Cerebellar cortex (tissue), 1 donor: Measurements from ENCODE around the gene CAMK2D.
A peak's percentile ranks its signal among the peaks of the same experiment; 100 is the strongest.

Experiments used
- DNase-seq: peaks from one replicate; pipeline ENCODE4 v3.0.0-alpha.2; 2015; ENCODE audit warnings: low spot score

CAMK2D gene

DNA sequence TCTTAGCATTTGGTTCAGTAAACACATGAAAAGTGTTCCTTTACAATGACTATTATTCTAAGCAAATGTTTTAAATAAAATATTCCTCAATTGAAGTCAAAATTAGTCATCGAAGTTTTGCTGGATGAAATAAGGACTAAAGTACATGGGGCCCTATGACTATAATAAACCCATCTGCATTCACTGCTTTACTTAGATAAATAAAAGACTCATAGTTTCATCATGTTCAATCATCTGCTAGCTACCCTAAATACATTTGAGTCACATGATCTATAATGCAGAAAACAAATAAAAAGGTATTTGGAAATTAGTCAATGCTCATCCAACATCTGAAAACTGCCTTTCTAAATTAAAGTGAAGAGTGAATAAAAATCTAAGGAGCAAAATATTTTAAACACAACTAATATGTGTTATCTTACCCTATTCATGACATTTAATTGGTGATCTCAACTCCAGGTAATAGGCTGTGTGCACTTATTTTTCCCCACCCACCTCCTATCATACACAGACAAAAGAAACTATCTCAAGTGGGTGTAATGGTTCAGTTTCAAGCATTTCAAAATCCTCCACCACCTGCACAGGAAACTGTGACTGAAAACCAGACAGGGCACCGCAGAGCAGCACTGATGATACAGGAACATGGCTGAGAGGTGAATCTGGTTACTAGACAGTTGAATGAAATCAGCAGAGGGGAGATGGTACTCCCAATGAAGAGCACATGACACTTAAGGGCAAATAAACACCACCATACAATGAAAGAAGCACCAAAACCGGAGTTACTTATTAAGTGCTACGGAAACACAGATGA is 78.6 kb downstream of the CAMK2D start:
- no peak for DNase-seq

DNA sequence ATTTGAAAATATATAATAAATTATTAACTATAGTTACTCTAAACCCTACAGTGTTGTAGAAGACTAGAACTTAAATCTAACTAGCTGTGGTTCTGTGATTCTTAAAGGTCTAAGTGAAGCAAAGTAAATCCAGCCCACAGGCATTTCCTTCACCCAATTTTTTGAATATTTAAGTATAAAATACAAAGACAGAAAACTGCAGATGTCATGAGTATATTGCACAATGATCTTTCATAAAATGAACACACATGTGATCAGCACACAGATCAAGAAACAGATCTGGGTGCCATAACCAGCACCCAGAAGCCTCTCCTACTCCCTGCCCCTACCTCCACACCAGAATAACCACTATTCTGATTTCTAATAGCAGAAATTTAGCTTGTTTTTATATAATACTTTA is 82.9 kb downstream of the CAMK2D start:
- no peak for DNase-seq

DNA sequence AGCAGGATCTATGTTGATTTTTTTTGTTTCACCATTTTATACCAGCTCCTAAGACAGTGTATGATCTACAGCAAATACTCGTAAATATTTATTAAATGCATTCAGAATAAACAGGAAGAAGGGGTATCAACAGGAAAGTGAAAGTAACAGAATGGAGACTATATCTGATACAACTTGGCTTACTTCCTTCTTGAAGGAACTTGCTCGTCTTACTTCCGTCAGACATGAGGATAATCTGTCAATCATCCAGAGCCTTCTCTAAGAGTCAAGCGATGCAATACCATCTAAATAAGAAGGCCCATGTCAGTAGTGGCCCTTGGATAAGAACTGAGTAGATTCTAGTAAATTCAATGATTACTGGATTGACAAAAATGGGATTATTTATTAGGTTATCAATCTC is 84.2 kb downstream of the CAMK2D start:
- DNase-seq = no peak

DNA sequence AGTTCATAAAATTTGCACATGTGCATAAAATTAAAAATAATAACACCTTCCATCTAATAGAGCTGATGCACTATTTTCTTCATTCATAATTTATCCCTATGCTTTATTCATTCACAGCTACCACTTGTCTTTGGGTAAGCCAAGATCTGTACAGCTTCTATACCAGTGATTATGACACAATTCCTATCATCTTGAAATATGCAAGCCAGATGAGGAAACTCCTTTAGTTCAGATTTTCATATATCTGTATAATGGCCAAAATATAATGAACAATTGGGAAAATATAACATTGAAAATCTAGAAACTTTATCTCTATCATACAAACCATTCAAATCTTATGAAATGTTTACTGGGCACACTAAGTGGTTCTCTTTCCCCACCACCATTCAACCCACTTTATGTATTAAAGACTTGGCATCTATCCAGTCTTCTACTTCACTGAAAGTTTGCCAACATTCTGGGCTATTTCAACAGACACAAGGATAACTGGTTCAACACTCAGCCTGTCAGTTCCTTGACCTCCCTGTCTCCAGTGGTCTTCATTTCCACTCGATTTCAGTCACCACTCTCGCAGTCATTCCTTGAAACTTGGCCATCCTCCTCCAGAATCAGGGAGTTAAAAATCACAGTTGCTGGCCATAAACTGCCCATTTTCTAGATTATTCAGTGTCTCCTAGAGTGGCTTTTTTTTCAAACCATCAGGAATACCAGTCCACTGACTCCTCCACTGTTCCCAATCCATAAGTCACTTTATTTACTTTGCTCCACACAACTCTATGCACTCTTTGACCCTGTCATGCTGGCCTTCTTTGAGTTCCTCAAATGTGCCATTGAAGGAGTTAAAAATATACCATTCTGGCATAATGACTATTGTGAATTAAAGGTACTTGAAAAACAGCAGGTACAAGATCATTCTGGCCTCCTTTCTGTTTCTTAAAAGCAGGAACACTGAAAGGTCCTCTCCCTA is 85.5 kb downstream of the CAMK2D start:
- DNase-seq = no peak

DNA sequence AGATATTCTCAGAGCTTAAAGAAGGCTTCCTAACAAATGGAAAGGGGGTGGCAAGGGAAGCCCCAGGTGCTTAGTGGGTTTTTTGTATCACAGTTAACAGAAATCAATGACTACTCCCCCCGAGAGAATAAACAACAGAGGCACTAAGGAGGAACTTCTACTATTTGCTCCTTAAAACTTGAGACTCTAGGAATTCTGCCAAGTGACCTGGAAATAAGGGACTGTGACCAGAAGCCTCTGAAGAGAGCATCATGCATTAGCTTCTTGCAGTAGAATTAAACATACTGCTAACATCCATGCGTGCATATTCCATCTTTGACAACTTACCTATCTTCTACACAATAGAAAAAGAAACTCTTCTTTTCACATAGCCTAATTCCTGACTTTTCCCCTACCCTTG is 86.8 kb downstream of the CAMK2D start:
- DNase-seq = peak; percentile 61

DNA sequence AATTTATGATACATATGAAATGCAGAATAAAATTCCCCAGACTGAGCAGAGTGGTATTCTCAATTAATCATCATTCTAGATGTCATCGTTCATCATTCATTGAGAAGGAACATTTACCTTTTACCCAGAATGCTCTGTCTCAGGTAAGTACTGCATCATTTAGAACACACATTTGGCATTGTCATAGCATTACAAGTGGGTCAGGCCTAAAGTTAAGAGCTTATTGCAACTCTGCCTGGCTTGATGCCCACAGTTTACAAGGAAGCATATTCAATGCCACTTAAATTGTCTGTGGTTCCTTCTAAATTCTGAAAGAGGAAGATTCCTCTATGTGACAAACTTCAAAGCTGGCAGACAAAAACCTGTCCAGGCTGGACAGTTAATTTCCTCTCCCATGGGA is 87.3 kb downstream of the CAMK2D start:
- no peak for DNase-seq

DNA sequence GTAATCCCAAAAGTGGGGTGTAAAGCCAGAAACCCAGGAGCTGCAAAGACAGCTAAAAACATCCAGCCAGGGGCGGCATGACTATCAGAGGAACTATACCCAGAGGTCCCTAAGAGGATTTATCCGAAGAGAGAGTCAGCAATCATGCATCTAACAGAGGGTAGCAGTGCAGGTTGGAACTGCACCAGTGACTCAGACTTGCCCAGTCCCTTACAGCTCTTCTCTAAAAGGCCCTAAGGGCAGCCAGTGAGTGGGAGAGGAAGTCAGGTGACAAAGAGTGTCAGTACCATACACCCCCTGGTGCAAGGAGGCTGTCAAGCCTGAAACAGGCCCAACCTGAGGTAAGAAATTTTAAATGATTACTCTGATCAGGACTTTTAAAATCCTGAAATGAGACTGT is 88.1 kb downstream of the CAMK2D start:
- DNase-seq = peak; percentile 30

DNA sequence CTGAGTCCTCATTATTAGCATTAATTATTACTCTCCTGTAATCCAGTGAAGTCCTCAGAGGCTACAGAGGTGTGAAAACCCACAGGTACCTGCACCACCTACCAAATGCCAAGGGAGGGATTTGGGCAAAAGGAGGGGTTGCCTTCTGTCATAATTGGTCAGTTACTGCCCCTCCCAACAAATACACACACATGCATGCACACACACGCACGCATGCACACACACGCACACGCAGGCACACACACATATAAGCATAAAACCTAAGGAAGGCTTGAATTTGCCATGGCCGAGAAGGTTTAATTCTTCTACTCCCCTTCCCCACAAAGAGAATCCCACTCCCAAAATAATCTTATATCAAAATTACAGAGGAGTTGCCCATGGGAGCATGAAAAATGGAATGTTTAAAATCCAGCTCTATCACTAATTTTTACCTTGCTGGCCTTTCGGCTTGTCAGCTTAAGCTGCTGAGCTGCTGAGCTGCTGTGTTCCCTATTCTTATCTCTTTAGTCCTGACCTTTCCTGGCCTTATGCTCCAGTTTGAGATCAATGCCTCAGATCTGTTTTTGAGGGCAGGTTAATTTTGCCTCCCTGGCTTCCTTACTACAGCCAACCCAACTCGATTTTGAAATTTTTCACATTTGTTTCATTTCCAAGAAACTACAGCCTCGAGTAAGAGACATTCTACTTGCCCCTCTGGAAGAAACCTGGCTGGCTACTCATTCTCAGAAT is 95.0 kb downstream of the CAMK2D start:
- no peak for DNase-seq

DNA sequence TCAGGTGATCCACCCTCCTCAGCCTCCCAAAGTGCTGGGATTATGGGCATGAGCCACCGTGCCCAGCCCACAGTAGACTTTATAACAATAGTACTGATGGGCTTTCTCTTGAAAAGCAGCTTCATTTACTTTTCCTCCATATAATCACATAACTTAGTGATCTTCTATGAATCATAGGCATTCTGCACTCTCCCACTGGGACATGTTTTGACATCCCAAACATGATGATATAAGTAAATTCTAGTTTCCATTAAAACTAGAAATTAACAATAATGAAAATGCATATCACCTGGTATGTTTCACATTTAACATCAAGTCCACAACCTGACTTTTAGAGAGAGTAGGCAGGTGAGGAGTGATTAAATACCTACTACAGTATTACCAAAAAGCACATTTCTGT is 96.5 kb downstream of the CAMK2D start:
- DNase-seq = no peak

DNA sequence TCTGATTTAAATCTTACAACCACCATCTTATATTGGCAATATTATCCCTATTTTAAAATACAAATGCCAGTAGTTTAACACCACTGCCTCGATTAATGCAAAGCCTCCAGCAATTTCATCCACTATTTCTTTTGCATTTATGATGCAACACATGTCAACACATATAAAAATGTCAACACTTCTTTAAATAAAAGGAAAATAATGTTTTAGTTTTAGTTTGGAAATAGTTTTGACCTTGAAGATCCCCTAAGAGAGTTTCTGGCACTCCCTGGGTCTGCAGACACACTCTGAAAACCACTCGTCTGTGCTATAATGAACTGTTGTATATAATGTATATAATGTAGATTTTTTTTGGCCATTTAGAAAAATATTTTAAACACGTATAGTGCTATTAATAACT is 99.0 kb downstream of the CAMK2D start:
- no peak for DNase-seq

DNA sequence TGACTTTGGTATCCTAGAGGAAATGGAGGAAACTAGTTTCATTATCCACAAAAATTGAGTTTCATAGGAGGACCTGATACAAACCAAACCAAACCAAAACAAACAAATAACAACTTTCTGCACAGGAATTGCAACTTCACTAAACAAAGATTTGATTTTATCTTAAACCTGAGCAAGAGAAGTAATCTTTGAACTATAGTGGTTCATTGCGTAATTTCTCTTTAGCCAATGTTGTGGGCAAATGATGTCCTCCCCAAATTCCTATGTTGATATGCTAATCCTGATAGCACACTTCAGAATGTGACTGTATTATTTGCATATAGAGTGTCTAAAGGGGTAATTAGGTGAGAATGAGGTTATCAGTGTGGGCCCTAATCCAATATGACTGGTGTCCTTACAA is 102.4 kb downstream of the CAMK2D start:
- no peak for DNase-seq

DNA sequence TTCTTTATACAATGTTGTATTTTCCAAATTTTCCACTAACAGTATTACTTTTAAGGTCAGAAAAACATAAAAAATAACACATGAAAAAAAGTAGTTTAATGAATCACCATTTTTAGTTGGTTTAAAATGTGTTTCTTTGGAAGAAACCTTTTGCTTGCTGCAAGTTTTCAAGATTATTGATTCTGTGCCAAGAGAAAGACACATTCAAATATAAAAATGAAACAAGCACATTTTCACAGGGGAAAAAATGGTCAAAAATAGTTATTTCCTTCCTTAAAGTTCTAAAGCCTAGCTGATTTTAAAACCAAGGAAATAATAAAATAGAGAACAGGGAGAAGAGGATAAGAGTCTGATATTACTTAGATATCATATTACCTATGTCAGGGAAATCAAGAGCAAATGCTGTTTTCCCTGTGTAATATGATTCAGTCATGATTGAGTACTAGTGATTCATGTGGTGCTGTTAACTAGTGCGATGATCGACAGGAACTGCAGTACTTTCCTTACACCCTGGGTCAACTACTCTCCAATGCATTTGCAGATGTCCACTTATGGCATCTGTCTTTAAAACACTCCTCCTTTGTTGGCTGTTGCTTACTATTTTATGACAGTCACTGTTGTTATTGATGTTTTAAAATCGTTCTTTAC is 103.8 kb downstream of the CAMK2D start:
- DNase-seq = no peak

DNA sequence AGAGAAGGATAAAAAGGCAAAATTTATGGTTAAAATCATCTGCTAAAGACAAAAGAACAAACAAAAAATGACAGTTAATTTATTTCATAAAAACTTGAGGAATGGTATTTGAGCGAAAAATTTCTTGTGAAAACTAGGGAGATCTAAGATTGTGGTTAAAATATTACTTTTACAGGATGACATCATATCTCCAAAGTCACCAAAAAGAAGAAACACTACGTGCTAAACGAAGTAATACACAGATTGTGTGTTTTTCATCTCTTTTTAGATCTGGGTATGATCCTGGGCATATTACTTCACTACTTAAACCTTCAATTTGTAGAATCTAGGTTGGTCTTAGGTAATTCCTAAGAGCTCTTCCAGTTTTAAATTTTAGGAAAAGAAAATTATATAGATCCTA is 107.7 kb downstream of the CAMK2D start:
- no peak for DNase-seq

DNA sequence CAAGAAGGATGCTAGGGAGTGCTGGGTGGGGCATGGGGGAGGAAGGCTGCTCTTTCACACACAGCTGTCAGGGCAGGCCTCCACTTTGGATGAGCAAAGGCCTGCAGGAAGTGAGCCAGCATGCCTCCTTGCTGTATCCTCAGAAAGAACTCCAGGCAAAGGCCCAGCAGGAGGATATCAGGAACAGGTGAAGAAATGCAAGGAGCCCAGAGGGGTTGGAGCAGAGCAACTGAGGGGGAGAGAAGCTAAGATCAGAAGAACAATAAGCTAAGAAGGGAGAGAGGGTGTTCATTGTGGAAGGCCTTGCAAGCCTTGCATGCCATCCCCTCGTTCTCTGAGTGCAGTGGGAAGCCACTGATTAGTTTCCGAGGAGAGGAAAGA is 115.1 kb downstream of the CAMK2D start:
- no peak for DNase-seq

DNA sequence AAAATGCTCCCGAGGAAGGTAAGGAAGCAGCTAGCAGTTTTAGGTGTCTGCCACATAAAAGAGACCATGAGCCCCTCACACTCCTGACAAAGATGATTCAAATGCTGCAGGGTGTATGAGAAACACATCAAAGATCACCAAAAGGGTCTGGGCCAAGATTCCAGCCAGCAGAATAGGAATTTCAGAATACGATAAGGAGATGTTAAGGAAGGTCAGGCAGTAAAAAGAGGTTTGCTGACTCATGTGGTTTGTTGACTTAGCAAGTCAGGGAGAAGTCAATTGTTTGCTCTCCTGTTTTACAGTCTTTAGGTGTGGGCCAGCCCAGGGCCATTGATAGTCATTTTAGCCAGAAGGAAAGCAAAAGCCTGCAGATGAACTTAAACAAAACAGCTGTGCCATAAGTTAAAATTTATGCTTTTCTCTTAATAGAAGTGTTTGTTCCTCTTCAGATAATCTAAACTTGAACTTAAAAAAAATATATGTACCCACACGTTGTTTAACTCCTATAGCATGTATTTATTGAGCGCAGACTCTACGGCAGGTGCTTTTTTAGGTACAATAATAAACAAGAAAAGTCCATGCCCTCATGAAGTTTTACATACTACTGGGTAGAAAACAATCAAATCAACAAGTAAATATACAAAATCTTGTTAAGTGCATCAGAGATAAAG is 115.6 kb downstream of the CAMK2D start:
- DNase-seq = no peak

DNA sequence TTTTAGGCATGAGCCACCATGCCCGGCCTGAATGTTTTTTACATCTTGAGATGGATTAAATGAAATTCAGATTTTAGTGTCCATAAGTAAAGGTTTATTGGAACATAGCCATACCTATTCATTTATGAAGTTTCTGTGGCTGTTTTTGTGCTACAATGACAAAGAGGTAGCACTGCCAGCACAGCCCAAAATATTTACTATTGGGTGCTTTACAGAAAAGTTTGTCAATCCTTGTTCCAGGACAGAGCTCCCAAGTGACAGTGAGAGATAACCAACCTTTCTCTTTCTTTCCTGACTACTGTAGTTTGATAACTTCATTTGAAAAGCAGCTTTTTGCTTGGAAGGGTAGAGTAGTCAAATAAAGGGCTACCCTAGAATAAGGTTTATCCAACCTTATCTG is 116.2 kb downstream of the CAMK2D start:
- DNase-seq = no peak

DNA sequence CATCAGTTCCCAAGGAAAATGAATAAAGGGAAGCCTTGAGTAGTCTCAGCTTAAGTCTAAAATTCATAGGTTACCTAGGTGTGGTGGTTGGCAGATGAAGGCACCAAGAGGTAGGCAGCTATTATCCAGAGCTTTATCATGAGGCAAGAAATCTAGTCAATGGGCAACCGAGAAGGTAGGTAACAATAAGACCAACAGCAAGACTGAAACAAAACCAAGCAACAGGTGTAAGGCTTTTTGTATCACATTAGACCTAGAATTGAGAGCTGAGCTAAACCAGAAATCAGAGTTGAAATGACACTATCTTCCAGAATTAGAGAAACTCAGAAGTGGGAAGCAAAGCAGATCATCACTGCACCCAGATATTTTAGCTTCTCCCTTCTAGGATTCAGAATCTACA is 117.1 kb downstream of the CAMK2D start:
- no peak for DNase-seq

DNA sequence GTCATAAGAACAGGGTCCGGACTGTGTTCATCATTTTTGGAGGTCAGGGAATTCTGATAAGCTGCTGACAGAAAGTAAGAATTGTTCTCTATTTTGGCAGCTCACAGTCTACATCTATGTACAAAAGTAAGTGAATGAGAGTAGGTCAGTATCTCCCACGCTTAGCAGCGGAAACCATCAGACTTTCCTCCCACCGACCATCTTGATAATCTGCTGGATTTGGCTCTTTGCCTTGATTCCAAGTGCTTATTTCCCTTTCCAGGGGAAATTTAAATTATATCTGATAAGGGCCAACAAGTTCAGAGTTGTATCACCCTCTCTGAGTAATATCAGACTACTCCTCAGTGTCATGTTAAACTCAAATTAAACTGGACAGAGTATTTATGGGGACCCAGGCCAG is 118.0 kb downstream of the CAMK2D start:
- no peak for DNase-seq

DNA sequence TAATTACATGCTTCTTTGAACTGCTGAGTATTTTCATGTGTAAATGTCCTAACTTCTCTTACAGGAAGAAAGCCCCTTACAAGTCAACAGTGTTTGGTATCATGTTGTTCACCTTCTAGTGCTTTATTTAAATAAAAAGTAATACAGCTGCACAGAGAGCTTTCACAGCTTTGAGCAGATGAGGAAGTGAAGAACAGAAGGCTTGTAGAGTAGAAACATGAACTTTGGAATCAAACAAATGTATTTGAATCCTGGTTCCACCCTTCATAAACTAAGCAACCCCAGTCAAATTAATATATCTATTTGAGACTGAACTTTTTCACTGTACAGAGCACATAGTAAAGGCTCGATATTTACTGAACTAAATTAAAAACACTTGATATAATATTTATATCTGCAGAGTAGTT is 120.5 kb downstream of the CAMK2D start:
- no peak for DNase-seq

DNA sequence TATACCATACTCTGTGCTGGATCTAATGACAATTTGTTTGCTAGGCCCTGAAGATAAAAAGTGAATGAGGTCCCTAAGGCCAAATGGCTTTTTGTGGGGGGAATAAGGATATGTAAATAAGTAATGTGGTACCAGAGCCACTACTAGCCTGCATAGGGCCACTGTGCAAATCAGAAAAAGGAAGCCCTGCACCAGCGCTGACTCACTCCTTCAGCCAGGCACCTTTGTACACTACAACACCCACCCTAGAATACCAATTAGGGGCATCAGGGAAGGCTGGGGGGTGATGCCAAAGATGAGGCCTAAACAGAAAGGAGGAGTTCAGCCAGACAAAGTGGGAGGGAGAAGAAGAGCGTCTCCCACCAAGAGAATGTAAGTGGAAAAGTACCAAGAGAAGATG is 122.2 kb downstream of the CAMK2D start:
- no peak for DNase-seq

DNA sequence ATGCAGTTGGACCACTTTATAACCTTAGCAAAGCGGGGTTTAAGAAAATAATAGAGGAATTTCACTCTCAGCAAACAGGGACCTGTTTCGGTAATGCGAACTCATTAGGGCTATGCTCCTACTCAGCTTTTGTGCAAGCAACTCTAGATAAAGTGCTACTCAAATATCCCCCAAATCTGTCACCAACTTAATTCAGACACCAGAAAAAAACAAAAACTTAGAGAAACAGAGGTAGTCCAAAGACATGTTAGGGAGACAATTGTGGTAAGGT is 123.0 kb downstream of the CAMK2D start:
- DNase-seq = no peak
